Epithelial cell of esophagus (primary cell): ENCODE results near the gene SLX9.
"Not testable (repeated sequence)": the region's sequence is repeated elsewhere in the genome, so short reads cannot be mapped to it uniquely, and the experiment has no call there.

Experiments used
- DNase-seq: peaks from one replicate; pipeline ENCODE4 v3.0.0; 2010; ENCODE audit warnings: low read depth
- H3K4me3 ChIP-seq: 2 replicates; pipeline ENCODE4 v1.5.1; 2011; ENCODE audit warnings: mild to moderate bottlenecking, low read length, control low read depth
- TF ChIP-seq, protein P1 (sequence below): IDR thresholded peaks from 2 replicates; pipeline ENCODE4 v1.5.1; 2011; ENCODE audit warnings: low read depth, mild to moderate bottlenecking, low read length, control low read depth, inconsistent platforms; ENCODE audit not compliant: insufficient read depth; ENCODE audit errors: missing control alignments

The SLX9 gene

DNA sequence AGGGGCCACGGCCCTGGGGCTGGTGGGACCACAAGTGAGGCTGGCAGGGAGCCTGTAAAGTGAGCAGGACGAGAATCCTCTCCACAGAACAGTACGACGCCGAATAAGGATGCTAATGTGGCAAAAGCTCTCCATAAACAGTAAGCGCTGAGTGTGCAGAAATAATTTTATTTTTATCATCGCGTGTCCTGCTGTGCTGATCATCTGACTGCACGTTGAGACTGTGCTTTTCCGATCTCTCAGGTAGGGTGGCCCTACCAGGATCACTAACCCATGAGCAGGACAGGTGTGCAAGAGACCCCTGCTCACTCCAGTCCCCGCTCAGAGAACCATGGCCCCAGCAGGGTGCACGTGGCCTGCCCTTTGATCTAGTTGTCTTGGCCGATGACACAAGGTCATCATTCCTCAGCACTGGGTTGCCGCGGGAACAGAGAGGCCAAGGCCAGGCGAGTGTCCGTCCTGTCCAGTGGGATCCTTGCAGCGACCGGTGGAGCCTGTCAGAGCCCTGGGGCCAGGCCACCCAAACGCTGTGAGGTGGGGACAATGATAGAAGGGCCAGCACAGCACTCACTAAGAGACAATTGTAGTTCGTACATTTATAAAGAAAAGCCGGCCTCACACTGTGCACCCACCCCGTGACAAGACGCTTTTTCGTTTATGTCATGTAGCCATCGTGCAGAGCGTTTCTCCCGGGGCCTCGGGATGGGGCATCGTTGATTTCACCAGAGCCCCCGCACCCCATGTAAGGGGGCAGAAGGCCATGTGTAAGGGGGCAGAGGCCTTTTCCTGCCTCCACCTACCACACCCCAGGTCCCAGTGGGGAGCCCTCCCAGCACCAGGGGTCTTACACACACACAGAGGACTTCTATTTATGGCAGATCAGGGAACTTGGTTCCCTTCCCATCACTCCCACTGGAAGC is 81.9 kb downstream of the SLX9 start:
- TF ChIP-seq, protein P1, sequence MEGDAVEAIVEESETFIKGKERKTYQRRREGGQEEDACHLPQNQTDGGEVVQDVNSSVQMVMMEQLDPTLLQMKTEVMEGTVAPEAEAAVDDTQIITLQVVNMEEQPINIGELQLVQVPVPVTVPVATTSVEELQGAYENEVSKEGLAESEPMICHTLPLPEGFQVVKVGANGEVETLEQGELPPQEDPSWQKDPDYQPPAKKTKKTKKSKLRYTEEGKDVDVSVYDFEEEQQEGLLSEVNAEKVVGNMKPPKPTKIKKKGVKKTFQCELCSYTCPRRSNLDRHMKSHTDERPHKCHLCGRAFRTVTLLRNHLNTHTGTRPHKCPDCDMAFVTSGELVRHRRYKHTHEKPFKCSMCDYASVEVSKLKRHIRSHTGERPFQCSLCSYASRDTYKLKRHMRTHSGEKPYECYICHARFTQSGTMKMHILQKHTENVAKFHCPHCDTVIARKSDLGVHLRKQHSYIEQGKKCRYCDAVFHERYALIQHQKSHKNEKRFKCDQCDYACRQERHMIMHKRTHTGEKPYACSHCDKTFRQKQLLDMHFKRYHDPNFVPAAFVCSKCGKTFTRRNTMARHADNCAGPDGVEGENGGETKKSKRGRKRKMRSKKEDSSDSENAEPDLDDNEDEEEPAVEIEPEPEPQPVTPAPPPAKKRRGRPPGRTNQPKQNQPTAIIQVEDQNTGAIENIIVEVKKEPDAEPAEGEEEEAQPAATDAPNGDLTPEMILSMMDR, result no peak

DNA sequence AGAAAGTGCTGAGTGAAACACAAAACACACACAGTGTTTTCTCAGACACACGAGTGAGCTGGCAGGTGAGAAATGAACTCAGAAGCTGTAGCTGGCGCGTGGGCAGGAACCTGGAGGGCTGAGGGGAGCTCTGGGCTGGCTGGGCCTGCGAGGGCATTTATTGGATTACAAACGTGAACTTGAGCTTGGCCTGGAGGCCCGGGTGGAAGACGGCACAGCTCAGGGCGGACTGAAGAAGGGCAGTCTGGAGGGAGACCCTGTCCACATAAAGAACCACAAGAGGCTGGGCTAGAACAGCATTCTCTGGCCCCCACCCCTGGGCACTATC is 82.5 kb downstream of the SLX9 start:
- TF ChIP-seq, protein P1, result no peak
- no peak overlapping the region for H3K4me3 ChIP-seq

More for the DNA sequence above, 81.9 kb downstream of the SLX9 start:
- no peak for DNase-seq
- no peak overlapping the region for H3K4me3 ChIP-seq

DNA sequence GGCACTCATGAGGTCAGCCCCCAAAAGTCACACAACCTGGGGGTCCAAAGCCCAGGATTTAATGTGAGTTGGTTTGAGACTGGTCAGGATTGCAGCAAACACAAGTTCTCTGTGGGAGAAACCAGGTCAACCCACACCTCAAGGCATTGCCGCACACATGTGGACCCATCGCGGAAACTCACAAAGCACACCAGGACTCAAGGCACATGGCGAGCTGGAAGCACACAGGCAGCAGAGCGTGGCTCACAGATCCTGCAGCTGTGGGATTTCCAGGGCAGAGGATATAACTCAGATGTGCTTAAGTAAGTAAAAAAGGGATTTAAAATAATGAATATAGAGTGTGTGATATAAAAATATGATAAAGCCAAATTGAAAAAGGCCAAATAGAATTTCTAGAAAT is 82.9 kb downstream of the SLX9 start:
- TF ChIP-seq, protein P1, result no peak
- no peak overlapping the region for H3K4me3 ChIP-seq
- DNase-seq, result no peak

More for the DNA sequence above, 82.5 kb downstream of the SLX9 start:
- no peak for DNase-seq

DNA sequence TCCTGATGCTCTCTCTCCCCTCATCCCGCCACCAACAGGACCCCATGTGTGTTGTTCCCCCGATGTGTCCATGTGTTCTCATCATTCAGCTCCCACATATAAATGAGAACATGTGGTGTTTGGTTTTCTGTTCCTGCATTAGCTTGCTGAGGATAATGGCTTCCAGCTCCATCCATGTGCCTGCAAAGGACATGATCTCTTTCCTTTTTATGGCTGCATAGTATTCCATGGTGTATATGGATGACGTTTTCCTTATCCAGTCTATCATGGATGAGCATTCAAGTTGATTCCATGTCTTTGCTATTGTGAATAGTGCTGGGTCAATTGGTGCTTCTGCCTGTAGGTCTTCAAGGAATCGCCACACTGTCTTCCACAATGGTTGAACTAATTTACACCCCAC is 84.7 kb downstream of the SLX9 start:
- H3K4me3 ChIP-seq, DNase-seq: not testable (repeated sequence)

DNA sequence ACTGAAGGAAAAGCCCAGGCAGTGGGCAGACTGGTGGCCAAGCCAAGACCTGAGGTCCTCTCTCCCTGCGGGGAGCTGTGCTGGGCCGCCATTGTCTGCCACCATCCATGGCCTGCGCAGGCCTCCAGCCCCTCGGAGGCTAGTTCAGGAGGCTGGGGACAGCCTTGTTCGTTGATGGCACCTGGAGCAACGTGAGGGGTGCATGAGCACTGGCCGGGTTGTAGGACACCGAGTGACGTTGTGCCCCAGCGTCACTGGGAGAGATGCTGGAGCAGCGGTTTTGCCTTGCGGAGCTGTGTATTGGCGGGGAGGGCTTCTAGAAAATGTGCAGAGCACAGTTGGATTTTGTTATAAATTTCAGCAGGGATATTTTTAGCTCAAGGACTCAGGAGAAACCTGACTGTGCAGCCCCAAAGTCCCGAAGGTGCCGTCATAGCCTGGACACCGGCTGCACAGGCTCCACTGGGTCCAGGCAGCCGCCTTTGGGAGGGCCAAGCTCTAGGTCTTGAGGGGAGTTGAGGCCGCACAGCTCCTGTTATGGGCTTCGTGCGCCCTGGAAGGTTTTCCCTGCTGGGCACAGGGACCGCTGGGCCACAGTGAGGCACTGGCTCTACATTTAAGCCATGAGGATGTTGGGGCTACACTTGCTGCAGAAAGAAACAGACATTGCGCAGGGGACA is 86.4 kb downstream of the SLX9 start:
- no peak overlapping the region for H3K4me3 ChIP-seq
- TF ChIP-seq, protein P1, result no peak
- no peak for DNase-seq
